Measurements from ENCODE around the gene PCDHB1. TPM values are rescaled to one million over a fixed set of nuclear protein-coding genes. Genes with fewer than 3 reads are reported as not detected.

The PCDHB1 gene
- total and polyA plus RNA-seq, 12 donors, result under 0.01 to 0.11 (median 0.04) TPM; not detected in 7

DNA sequence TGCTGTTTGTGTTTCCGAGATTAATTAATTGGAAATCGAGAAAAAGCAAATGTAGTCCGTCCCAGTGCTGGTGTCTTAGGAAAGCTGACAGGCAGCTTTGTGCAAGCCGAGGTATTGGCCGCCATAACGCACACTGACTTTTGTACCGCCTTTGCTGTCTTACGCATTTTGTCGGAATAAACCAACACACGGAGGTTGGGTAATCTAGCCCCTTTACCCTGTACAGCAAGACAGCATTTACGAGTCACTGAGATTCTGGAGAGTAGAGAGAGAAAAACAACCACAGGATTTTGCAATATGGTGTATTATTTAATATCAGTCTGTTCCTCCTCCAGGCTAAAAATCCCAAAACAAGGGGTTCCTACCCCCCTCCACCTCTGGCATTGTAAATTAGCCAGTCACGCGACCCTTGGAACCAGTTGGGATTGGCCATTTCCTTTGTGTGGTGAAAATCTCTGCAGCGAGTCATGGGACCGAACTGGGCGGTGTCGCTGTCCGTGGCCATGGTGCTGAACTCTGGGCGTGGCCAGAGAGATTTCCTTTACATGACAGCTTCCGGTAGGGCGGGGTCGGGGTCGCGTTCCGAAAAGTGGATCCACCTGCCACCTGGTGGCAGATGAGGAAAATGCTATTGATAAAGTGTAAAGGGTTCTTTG lies 10.3 kb upstream of the PCDHB1 start:
- H3K27ac ChIP-seq, result peak overlapping the region in 3 of 5 donors; percentile 52 to 82 (median 70)

DNA sequence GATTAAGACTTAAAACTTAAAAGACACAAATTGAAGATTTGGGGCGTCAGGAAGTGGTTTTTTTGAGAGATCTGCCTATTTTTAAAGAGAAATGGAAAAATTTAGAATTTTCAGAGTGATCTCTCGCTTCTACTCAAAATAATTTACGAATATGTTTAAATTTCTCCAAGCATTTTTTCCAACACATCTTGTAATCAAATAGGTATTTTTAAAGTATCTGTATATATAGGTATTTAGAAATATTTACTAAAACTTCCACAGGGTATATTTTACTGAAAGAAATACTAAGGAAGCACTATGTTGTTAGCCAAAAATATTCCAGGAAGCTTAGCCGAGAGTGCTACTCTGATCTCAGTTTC lies 9.8 kb upstream of the PCDHB1 start:
- 18 to 24% (median 20%) methylated on average over 4 of the region's 4 CpGs for WGBS, 4 donors
- intact Hi-C loops (cut with DNase I), result loop anchor here in 1 of 2 donors (10.0 kb wide), 1 partner anchor 677 kb away; the partner anchor contains the start of gene SLC4A9

More for the DNA sequence above, 10.3 kb upstream of the PCDHB1 start:
- peaks cover 2 to 5% of the 10 kb centered on the region in 2 donors for H3K4me1 ChIP-seq (replicated peaks in 1 of 2)
- no peaks in the 10 kb centered on the region for H3K27me3 ChIP-seq
- TF ChIP-seq CTCF (IDR thresholded peaks at IDR 0.05) (peak; percentile 54 to 83 (median 68)), POLR2A (IDR thresholded peaks at IDR 0.05) (peak; percentile 38 to 65)
- intact Hi-C loops (cut with DNase I), result loop anchor here in 1 of 2 donors (10.0 kb wide), 1 partner anchor 676 kb away; the partner anchor contains the start of gene SLC4A9
- DNase-seq, result peak; percentile 86 to 98 (median 90)
- WGBS, 4 donors, result 4 to 9% (median 4%) methylated on average over 18 to 25 of the region's 25 CpGs
- no peaks in the 10 kb centered on the region for H3K36me3 ChIP-seq (replicated peaks in 1 of 2)
- H3K4me3 ChIP-seq, result peak overlapping the region in 2 of 4 donors; percentile 7 to 45
- no peaks in the 10 kb centered on the region for H3K9me3 ChIP-seq (replicated peaks in 1 of 3)

DNA sequence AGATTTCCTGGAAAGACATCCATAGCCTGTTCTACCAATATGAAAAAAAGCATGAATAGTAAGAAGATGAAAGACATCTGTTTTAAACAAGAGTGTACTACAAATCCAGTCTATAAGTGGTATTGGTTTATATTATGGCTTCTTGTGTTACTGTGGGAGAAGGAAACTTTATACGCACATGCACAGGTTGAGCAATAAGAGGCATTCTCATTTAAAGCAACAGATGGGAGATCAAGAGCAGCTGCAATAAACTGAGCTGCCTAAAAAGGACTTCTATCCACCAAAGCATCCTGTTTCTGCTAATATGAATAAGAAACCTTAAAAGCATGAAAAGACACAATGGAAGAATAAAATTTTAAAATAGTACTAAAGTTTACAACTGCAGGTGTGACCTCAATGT lies 8.6 kb upstream of the PCDHB1 start:
- no peaks in the 10 kb centered on the region for H3K36me3 ChIP-seq (replicated peaks in 1 of 2)
- no peak for DNase-seq
- no peaks in the 10 kb centered on the region for H3K9me3 ChIP-seq (replicated peaks in 1 of 3)
- no peak for TF ChIP-seq CTCF (IDR thresholded peaks at IDR 0.05)
- H3K27ac ChIP-seq, result no peak overlapping the region
- intact Hi-C loops (cut with DNase I), result loop anchor here in 1 of 2 donors (10.0 kb wide), 1 partner anchor 678 kb away; the partner anchor contains the start of gene SLC4A9
- H3K27me3 ChIP-seq, result no peaks in the 10 kb centered on the region
- peaks cover 2 to 5% of the 10 kb centered on the region in 2 donors for H3K4me1 ChIP-seq (replicated peaks in 1 of 2)
- 57 to 63% (median 61%) methylated on average over 1 of the region's 1 CpG for WGBS, 4 donors
- H3K4me3 ChIP-seq, result no peak overlapping the region

More for the DNA sequence above, 9.8 kb upstream of the PCDHB1 start:
- H3K9me3 ChIP-seq (replicated peaks in 1 of 3), result no peaks in the 10 kb centered on the region
- H3K27me3 ChIP-seq, result no peaks in the 10 kb centered on the region
- DNase-seq, result no peak
- no peak for TF ChIP-seq POLR2A (IDR thresholded peaks at IDR 0.05)
- TF ChIP-seq CTCF (IDR thresholded peaks at IDR 0.05), result no peak
- peaks cover 2 to 5% of the 10 kb centered on the region in 2 donors for H3K4me1 ChIP-seq (replicated peaks in 1 of 2)
- H3K36me3 ChIP-seq (replicated peaks in 1 of 2), result no peaks in the 10 kb centered on the region
- H3K4me3 ChIP-seq, result no peak overlapping the region
- no peak overlapping the region for H3K27ac ChIP-seq

DNA sequence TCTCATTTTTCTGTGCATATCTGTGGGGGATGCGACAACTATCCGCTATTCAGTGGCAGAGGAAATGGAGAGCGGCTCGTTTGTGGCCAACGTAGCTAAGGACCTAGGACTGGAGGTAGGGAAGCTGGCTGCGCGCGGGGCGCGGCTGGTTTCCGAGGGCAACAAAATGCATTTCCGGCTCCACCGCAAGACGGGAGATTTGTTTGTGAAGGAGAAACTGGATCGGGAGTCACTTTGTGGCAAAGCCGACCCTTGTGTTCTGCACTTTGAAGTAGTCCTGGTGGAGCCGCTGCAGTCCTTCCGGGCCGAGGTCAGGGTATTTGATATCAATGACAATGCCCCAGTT lies 320 bp downstream of the PCDHB1 start:
- intact Hi-C loops (cut with DNase I), result no loop called here
- no peak for TF ChIP-seq CTCF (IDR thresholded peaks at IDR 0.05)
- TF ChIP-seq POLR2A (IDR thresholded peaks at IDR 0.05), result no peak
- Histone ChIP-seq H3K9me3 (replicated peaks in 1 of 3) (no peaks in the 10 kb centered on the region), H3K27ac (no peak overlapping the region), H3K27me3 (peaks cover 4% of the 10 kb centered on the region), H3K36me3 (replicated peaks in 1 of 2) (no peaks in the 10 kb centered on the region), H3K4me1 (replicated peaks in 1 of 2) (no peaks in the 10 kb centered on the region), H3K4me3 (peak overlapping the region in 3 of 4 donors; percentile 16 to 75 (median 25))
- DNase-seq, result no peak
- WGBS, 4 donors, result 5 to 10% (median 8%) methylated on average over 13 to 19 of the region's 19 CpGs
